ENCODE data around the gene CCDC38.

CCDC38 gene

DNA sequence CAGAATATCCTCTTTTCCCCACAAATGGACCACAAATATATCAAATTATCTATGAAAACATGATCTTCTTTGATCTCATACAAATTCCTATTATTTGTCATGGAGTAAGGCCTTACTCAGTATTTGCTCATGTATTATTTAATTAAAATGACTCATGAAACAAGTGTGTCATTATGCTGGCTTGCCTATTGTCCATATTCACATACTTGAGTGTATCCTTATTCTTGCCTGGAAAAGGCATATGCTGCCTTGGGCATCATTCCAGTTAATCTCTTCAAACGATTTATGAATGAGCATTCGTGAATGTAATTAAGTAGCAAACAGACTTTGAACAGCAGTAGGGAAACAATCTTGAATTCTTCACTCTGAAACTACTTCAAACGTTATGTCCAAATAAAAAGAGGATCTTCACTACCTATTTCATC is 106.2 kb downstream of the CCDC38 start:
- no peak for DNase-seq (ENCODE audit: low spot score)

DNA sequence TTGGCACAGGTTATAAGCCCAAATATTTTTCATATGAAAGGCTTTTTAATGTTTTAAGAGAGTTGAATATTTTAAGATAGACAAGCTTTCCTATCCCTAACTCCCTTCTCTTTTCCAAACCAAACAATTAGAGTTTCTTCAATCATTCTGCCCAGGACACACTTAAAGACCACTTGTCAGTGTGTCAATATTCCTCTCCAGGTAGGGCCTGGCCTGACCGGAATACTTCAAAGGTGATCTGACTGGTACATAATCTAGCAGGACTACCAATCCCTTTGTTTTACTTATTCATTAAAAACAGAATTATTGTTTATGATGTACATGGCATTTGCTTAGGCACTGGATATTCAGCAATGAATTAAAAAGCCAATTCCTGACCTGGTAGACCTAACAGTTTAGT is 107.8 kb downstream of the CCDC38 start:
- no peak for DNase-seq (ENCODE audit: low spot score)

DNA sequence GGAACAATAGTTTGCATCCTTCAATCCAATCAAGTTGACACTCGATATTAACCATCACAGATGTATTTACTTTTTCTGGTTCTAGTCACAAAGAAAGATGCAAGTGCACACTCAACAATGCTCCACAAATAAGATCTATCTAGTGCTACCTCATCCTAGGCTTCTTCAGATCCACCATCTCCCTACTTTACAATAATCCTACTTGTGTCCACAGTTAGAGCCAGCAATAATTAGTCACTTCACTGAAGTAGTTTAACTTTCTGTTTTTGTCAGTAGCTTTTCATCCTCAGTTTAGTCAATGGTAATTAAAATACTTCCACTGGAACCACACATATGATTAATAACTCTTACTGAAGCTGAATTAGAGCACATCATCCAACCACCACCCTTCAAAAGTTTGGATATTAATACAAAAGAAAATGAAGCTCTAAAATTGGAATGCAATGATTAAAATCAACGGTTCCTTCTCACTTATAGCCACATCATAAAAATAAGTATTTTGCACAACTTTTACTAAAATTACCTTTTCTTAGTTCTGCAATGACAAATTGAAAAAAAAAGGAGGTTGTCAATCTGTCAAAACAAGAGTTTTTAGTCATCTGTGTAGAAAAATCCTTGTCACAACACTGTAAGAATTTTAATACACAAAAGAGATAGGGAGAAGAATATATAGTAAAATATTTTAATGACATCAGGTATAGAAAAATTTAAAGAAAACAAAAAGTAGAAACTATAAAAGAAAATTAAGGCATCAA is 111.9 kb downstream of the CCDC38 start:
- DNase-seq (ENCODE audit: low spot score), result no peak

DNA sequence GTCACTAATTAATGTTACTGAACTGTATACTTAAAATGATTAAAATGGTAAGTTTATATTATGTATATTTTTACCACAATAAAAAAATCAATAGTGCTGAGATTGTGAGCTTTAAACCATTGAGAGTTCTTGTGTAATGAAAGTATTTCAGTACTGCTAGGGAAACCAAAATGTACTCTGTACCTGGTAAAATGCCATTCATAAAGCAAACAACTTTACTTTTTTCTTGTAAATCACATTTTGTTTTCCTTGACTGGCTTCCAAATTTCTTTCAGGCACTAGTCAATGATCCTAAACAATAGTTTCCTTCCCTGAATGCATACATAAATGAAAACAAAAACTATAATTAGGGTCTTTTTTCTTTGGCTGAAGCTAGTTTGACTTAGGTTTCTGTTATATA is 113.0 kb downstream of the CCDC38 start:
- no peak for DNase-seq (ENCODE audit: low spot score)

DNA sequence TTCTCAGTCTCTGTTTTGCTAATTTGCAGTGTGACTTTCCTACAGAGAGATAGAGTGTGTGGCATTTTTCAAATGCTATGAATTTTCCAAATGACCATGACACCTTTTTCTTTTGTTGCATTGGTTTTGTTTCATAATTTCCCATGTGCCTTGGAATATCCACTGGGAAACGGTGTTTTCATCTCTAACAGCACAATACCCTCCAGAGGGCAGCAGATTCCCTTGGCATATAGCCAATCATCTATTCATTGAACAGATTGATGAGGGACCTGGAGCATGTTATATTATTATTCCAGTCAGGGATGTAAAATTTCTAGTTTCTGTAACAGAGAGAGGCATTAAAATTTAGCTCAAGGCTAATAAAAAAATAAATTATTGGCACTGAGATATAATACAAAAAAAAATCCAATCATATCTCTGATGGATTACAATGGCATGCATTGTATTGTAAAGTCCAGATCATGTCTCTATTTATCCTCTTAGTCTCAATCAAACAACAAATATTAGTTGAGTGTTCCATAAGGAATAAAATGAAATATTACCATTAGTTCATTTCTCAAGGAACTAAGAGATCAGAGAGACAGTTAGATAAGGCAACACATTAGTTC is 122.2 kb downstream of the CCDC38 start:
- DNase-seq (ENCODE audit: low spot score), result no peak

Data from ecto neural progenitor cell (in vitro differentiated cells).